Activated naive CD4-positive, alpha-beta T cell treated with anti-CD3 and anti-CD28 coated beads, Interleukin-2, amount 10 ng/mL, durations not matched to agents 7 days and 5 days (primary cell): ENCODE results near the gene PPP1R2.

Experiments
- CTCF ChIA-PET: fragments of 350-600 bp; sonication (Branson Sonifier 250); formaldehyde crosslinking; loops from one replicate; lab custom pipeline; 2021; ENCODE audit warnings: antibody characterized with exemption; lab: Charles Lee
- DNase-seq: peaks from one replicate; pipeline ENCODE4 v3.0.0-alpha.2; 2020
- H3K27ac Mint-ChIP-seq: one replicate; pipeline ENCODE4 v1.8.0; 2021; ENCODE audit warnings: mild to moderate bottlenecking, moderate library complexity, mixed read lengths
- H3K27me3 Mint-ChIP-seq: one replicate; pipeline ENCODE4 v1.8.0; 2021; ENCODE audit warnings: mild to moderate bottlenecking, mixed read lengths
- H3K36me3 Mint-ChIP-seq: one replicate; pipeline ENCODE4 v1.8.0; 2021; ENCODE audit warnings: mixed read lengths
- H3K4me1 Mint-ChIP-seq: one replicate; pipeline ENCODE4 v1.8.0; 2021; ENCODE audit warnings: mixed read lengths
- H3K4me3 Mint-ChIP-seq: one replicate; pipeline ENCODE4 v1.8.0; 2021; ENCODE audit warnings: mild to moderate bottlenecking, moderate library complexity, mixed read lengths
- H3K9me3 Mint-ChIP-seq: one replicate; pipeline ENCODE4 v1.8.0; 2021; ENCODE audit warnings: mixed read lengths

PPP1R2 gene

GRCh38 chr3:195574497-195575304, 31.6 kb upstream of the PPP1R2 start:
- Mint-ChIP-seq H3K27ac (no peak overlapping the region), H3K4me1 (peaks cover 8% of the 10 kb centered on the region), H3K27me3 (peaks cover 39% of the 10 kb centered on the region), H3K9me3 (no peaks in the 10 kb centered on the region), H3K4me3 (no peak overlapping the region), H3K36me3 (no peaks in the 10 kb centered on the region)
- no peak for DNase-seq
- CTCF ChIA-PET, result no interaction called here

GRCh38 chr3:195573611-195574496, 30.7 kb upstream of the PPP1R2 start:
- Mint-ChIP-seq H3K4me1 (peaks cover 9% of the 10 kb centered on the region), H3K36me3 (no peaks in the 10 kb centered on the region), H3K27ac (no peak overlapping the region), H3K4me3 (no peak overlapping the region), H3K9me3 (no peaks in the 10 kb centered on the region), H3K27me3 (peaks cover 38% of the 10 kb centered on the region)
- CTCF ChIA-PET, result no interaction called here
- no peak for DNase-seq

- Mint-ChIP-seq H3K9me3 (no peaks in the 10 kb centered on the region), H3K27ac (no peak overlapping the region), H3K4me1 (peaks cover 17% of the 10 kb centered on the region), H3K36me3 (no peaks in the 10 kb centered on the region), H3K27me3 (peaks cover 45% of the 10 kb centered on the region), H3K4me3 (no peak overlapping the region)
- CTCF ChIA-PET, result no interaction called here
- DNase-seq, result no peak
Observed at GRCh38 chr3:195571361-195571760, 28.2 kb upstream of the PPP1R2 start.

GRCh38 chr3:195570912-195571311, 27.8 kb upstream of the PPP1R2 start:
- CTCF ChIA-PET, result no interaction called here
- Mint-ChIP-seq H3K4me1 (peaks cover 17% of the 10 kb centered on the region), H3K27me3 (peaks cover 46% of the 10 kb centered on the region), H3K4me3 (no peak overlapping the region), H3K9me3 (no peaks in the 10 kb centered on the region), H3K36me3 (no peaks in the 10 kb centered on the region), H3K27ac (no peak overlapping the region)
- DNase-seq, result no peak

GRCh38 chr3:195570344-195570743, 27.2 kb upstream of the PPP1R2 start:
- no peak for DNase-seq
- Mint-ChIP-seq H3K27me3 (peaks cover 50% of the 10 kb centered on the region), H3K9me3 (no peaks in the 10 kb centered on the region), H3K27ac (no peak overlapping the region), H3K36me3 (no peaks in the 10 kb centered on the region), H3K4me3 (no peak overlapping the region), H3K4me1 (peaks cover 17% of the 10 kb centered on the region)
- CTCF ChIA-PET, result interaction anchor here (0.7 kb wide), 1 partner anchor 14 kb away, joined by 3 read pairs; no protein-coding TSS in a partner anchor

- Mint-ChIP-seq H3K27me3 (peaks cover 38% of the 10 kb centered on the region), H3K4me1 (peaks cover 17% of the 10 kb centered on the region), H3K9me3 (no peaks in the 10 kb centered on the region), H3K4me3 (no peak overlapping the region), H3K27ac (no peak overlapping the region), H3K36me3 (no peaks in the 10 kb centered on the region)
- CTCF ChIA-PET, result interaction anchor here (0.9 kb wide), 1 partner anchor 284 kb away, joined by 3 read pairs; no protein-coding TSS in a partner anchor
- DNase-seq, result no peak
Observed at GRCh38 chr3:195568630-195569029, 25.5 kb upstream of the PPP1R2 start.

GRCh38 chr3:195566797-195567196, 23.7 kb upstream of the PPP1R2 start:
- no peak for DNase-seq
- Mint-ChIP-seq H3K4me3 (no peak overlapping the region), H3K4me1 (peaks cover 17% of the 10 kb centered on the region), H3K36me3 (no peaks in the 10 kb centered on the region), H3K27me3 (peaks cover 30% of the 10 kb centered on the region), H3K27ac (no peak overlapping the region), H3K9me3 (no peaks in the 10 kb centered on the region)
- CTCF ChIA-PET, result interaction anchor here (0.8 to 1.3 kb wide), 3 partner anchors 10 to 289 kb away, joined by 3 to 4 read pairs (median 3); no protein-coding TSS in a partner anchor

- CTCF ChIA-PET, result no interaction called here
- H3K36me3 Mint-ChIP-seq, result no peaks in the 10 kb centered on the region
Observed at GRCh38 chr3:195565716-195566115, 22.6 kb upstream of the PPP1R2 start.

GRCh38 chr3:195563317-195563716, 20.2 kb upstream of the PPP1R2 start:
- CTCF ChIA-PET, result no interaction called here
- Mint-ChIP-seq H3K27ac (no peak overlapping the region), H3K27me3 (peaks cover 24% of the 10 kb centered on the region), H3K4me3 (no peak overlapping the region), H3K9me3 (no peaks in the 10 kb centered on the region), H3K4me1 (peaks cover 10% of the 10 kb centered on the region), H3K36me3 (no peaks in the 10 kb centered on the region)
- no peak for DNase-seq

More at GRCh38 chr3:195565716-195566115, 22.6 kb upstream of the PPP1R2 start:
- Mint-ChIP-seq H3K9me3 (no peaks in the 10 kb centered on the region), H3K4me1 (peaks cover 16% of the 10 kb centered on the region), H3K27me3 (peaks cover 24% of the 10 kb centered on the region), H3K27ac (no peak overlapping the region), H3K4me3 (no peak overlapping the region)
- DNase-seq, result no peak

- CTCF ChIA-PET, result interaction anchor here (1.0 to 1.8 kb wide), 4 partner anchors 38 to 294 kb away, joined by 3 to 18 read pairs (median 5); partner anchors contain the start of gene XXYLT1
- no peaks in the 10 kb centered on the region for H3K36me3 Mint-ChIP-seq
- DNase-seq, result no peak
- H3K4me1 Mint-ChIP-seq, result peaks cover 28% of the 10 kb centered on the region
- no peaks in the 10 kb centered on the region for H3K9me3 Mint-ChIP-seq
- H3K4me3 Mint-ChIP-seq, result no peak overlapping the region
- peaks cover 5% of the 10 kb centered on the region for H3K27me3 Mint-ChIP-seq
- no peak overlapping the region for H3K27ac Mint-ChIP-seq
Observed at GRCh38 chr3:195559723-195560409, 16.7 kb upstream of the PPP1R2 start.

- Mint-ChIP-seq H3K4me3 (no peak overlapping the region), H3K4me1 (peaks cover 35% of the 10 kb centered on the region), H3K36me3 (no peaks in the 10 kb centered on the region), H3K27me3 (peaks cover 4% of the 10 kb centered on the region), H3K9me3 (no peaks in the 10 kb centered on the region), H3K27ac (no peak overlapping the region)
- CTCF ChIA-PET, result interaction anchor here (1.2 to 3.3 kb wide), 5 partner anchors 9 to 294 kb away, joined by 3 to 21 read pairs (median 4); partner anchors contain the start of gene XXYLT1
- peak; percentile 63 for DNase-seq
Observed at GRCh38 chr3:195558602-195559001, 15.5 kb upstream of the PPP1R2 start.

GRCh38 chr3:195557322-195557721, 14.2 kb upstream of the PPP1R2 start:
- H3K36me3 Mint-ChIP-seq, result no peaks in the 10 kb centered on the region
- peaks cover 48% of the 10 kb centered on the region for H3K4me1 Mint-ChIP-seq
- H3K27ac Mint-ChIP-seq, result no peak overlapping the region
- H3K27me3 Mint-ChIP-seq, result no peaks in the 10 kb centered on the region
- H3K9me3 Mint-ChIP-seq, result no peaks in the 10 kb centered on the region
- no peak overlapping the region for H3K4me3 Mint-ChIP-seq
- DNase-seq, result no peak
- CTCF ChIA-PET, result interaction anchor here (1.2 to 3.3 kb wide), 10 partner anchors 10 to 295 kb away, joined by 3 to 21 read pairs (median 5); partner anchors contain the start of genes PPP1R2 and XXYLT1

- H3K36me3 Mint-ChIP-seq, result no peaks in the 10 kb centered on the region
- H3K4me1 Mint-ChIP-seq, result peaks cover 58% of the 10 kb centered on the region
- peak; percentile 52 for DNase-seq
- no peaks in the 10 kb centered on the region for H3K27me3 Mint-ChIP-seq
- no peak overlapping the region for H3K4me3 Mint-ChIP-seq
- no peaks in the 10 kb centered on the region for H3K9me3 Mint-ChIP-seq
- CTCF ChIA-PET, result interaction anchor here (0.6 to 3.3 kb wide), 14 partner anchors 10 to 517 kb away, joined by 3 to 21 read pairs (median 5); partner anchors contain the start of genes PPP1R2 and XXYLT1
- H3K27ac Mint-ChIP-seq, result peak overlapping the region; percentile 58
Observed at GRCh38 chr3:195556390-195556789, 13.3 kb upstream of the PPP1R2 start.
